Lung (tissue), 12 donors: ENCODE data around the gene ZBTB3. TPM values are rescaled to one million over a fixed set of nuclear protein-coding genes. Genes with fewer than 3 reads are reported as not detected.

Experiments used
- ATAC-seq: fragments of 200-7000 bp; cut with Tn5 transposase; one replicate; pipeline ENCODE4 v1.9.1; 2020; ENCODE audit warnings: moderate number of reproducible peaks; ENCODE audit not compliant: insufficient read depth, low FRiP score
- DNase-seq, 3 donors: peaks; one replicate each; pipeline ENCODE4 v3.0.0-alpha.2; 2013 to 2017
- H3K27ac ChIP-seq, 2 donors: one replicate each; pipeline ENCODE4 v1.5.1; 2013; ENCODE audit warnings: mild to moderate bottlenecking in 2 of 2, moderate library complexity in 2 of 2, control low read depth in 1 of 2, inconsistent platforms in 1 of 2, low read depth in 1 of 2, low read length in 1 of 2
- H3K27me3 ChIP-seq, 3 donors: one replicate each; pipeline ENCODE4 v1.5.1; 2013; ENCODE audit warnings: low read length in 2 of 3; ENCODE audit not compliant: control insufficient read depth in 3 of 3, insufficient read depth in 3 of 3
- H3K36me3 ChIP-seq, 4 donors: one replicate each; pipeline ENCODE4 v1.5.1; 2013; ENCODE audit warnings: low read length in 4 of 4, mild to moderate bottlenecking in 1 of 4, moderate library complexity in 1 of 4; ENCODE audit not compliant: control insufficient read depth in 4 of 4, insufficient read depth in 4 of 4
- H3K4me1 ChIP-seq, 5 donors: one replicate each; pipeline ENCODE4 v1.5.1; 2013; ENCODE audit warnings: low read length in 5 of 5, mild to moderate bottlenecking in 2 of 5, moderate library complexity in 1 of 5; ENCODE audit not compliant: control insufficient read depth in 5 of 5, insufficient read depth in 5 of 5
- H3K4me3 ChIP-seq: one replicate; pipeline ENCODE4 v1.5.1; 2013; ENCODE audit warnings: mild to moderate bottlenecking, control low read depth, moderate library complexity
- H3K9ac ChIP-seq, 2 donors: one replicate each; pipeline ENCODE4 v1.5.1; 2013; ENCODE audit warnings: low read length in 2 of 2, control low read depth in 1 of 2; ENCODE audit not compliant: insufficient read depth in 1 of 2
- H3K9me3 ChIP-seq, 4 donors: one replicate each; pipeline ENCODE4 v1.5.1; 2013; ENCODE audit warnings: low read length in 3 of 4, mild to moderate bottlenecking in 1 of 4, moderate library complexity in 1 of 4; ENCODE audit not compliant: control insufficient read depth in 4 of 4, insufficient read depth in 3 of 4
- CTCF ChIP-seq: IDR thresholded peaks from 2 replicates; pipeline ENCODE4 v1.5.1; 2012; ENCODE audit warnings: mild to moderate bottlenecking; ENCODE audit errors: control extremely low read depth, extremely low read depth
- whole genome bisulfite sequencing, 2 donors: extraction: QIAGEN DNeasy Blood & Tissue Kit; methylation state at CpG; one replicate each; pipeline ENCODE4 v1.1.7; 2013; 5-methylcytosine and 5-hydroxymethylcytosine counted together
- polyA plus RNA-seq, 2 donors: library from polyadenylated mRNA; stranded (reverse); fragments of 200-250 nt; gene quantifications; one replicate each; pipeline ENCODE4 v1.2.1, GENCODE V29; 2013
- total RNA-seq, 2 donors: library from RNA; depleted of rRNA in 1 of 2; stranded (reverse); fragments of >200 nt in 1 of 2; gene quantifications; one replicate each; pipeline ENCODE4 v1.2.1, GENCODE V29; 2014 to 2021
- donor health status: control.
- donor health status: control.
- donor health status: Bipolar disorder and iron deficiency.
- donor health status: healthy.
- donor health status: DM: yes; HTN: yes; CAD: no.

The ZBTB3 gene
- total and polyA plus RNA-seq, 4 donors = 2.1 to 12.9 (median 7.4) TPM

- peaks cover 1 to 47% (median 17%) of the 10 kb centered on the region in 5 donors for H3K4me1 ChIP-seq
- peak overlapping the region; percentile 9 for H3K4me3 ChIP-seq
- peak overlapping the region; percentile 91 to 99 for H3K27ac ChIP-seq
- TF ChIP-seq CTCF = no peak
- WGBS, 2 donors = 2 to 3% methylated on average over 7 of the region's 7 CpGs
- H3K9ac ChIP-seq = peak overlapping the region; percentile 63 to 98
- DNase-seq (no peak), ATAC-seq (no peak)
- peaks cover 2 to 16% (median 8%) of the 10 kb centered on the region in 4 donors for H3K36me3 ChIP-seq
- no peaks in the 10 kb centered on the region for H3K27me3 ChIP-seq
- no peaks in the 10 kb centered on the region for H3K9me3 ChIP-seq
Measured at GRCh38 chr11:62708793-62709192, 45.2 kb downstream of the ZBTB3 start.

- TF ChIP-seq CTCF = no peak
- ATAC-seq = no peak
- Histone ChIP-seq H3K4me1 (peaks cover 0 to 47% (median 17%) of the 10 kb centered on the region in 5 donors), H3K9ac (peak overlapping the region; percentile 63 to 98), H3K27ac (peak overlapping the region in 1 of 2 donors; percentile 99), H3K27me3 (no peaks in the 10 kb centered on the region), H3K9me3 (no peaks in the 10 kb centered on the region), H3K4me3 (no peak overlapping the region), H3K36me3 (peaks cover 0 to 16% (median 7%) of the 10 kb centered on the region in 4 donors)
- peak in 1 of 3 donors; percentile 14 for DNase-seq
- 81 to 87% methylated on average over 5 of the region's 5 CpGs for WGBS, 2 donors
Measured at GRCh38 chr11:62708392-62708791, 45.6 kb downstream of the ZBTB3 start.

GRCh38 chr11:62707277-62707861 lies 46.6 kb downstream of the ZBTB3 start, which contains the start of the genes BSCL2 and GNG3:
Gene BSCL2 (minus strand): TSS chr11:62707424. CDS start chr11:62707195, 229 bp downstream.
Gene GNG3 (plus strand): TSS chr11:62707676. CDS start chr11:62708296, 620 bp downstream.
- WGBS, 2 donors = 83 to 86% methylated on average over 10 of the region's 10 CpGs
- H3K4me1 ChIP-seq = peaks cover 0 to 47% (median 17%) of the 10 kb centered on the region in 5 donors

More at GRCh38 chr11:62707277-62707861, 46.6 kb downstream of the ZBTB3 start, which contains the start of the genes BSCL2 and GNG3:
- ATAC-seq (no peak), DNase-seq (peak; percentile 48 to 64 (median 50))
- peak within 1 kb of the TSS; percentile 73 to 99 for H3K27ac ChIP-seq
- peak within 1 kb of the TSS in 1 of 2 donors; percentile 98 for H3K9ac ChIP-seq
- H3K9me3 ChIP-seq = no peaks in the 10 kb centered on the region
- TF ChIP-seq CTCF = no peak
- H3K4me3 ChIP-seq = peak within 1 kb of the TSS; percentile 46
- peaks cover 0 to 12% (median 6%) of the 10 kb centered on the region in 4 donors for H3K36me3 ChIP-seq
- H3K27me3 ChIP-seq = no peaks in the 10 kb centered on the region
